DOHH2 (cell line): ENCODE data around the gene MYLK.

Source experiments
- H3F3A ChIP-seq: fragments of 200-600 bp; sonication (generic), shearing (Covaris generic); 2 replicates; pipeline ENCODE4 v1.6.0; 2016; ENCODE audit warnings: antibody characterized with exemption, mild to moderate bottlenecking; ENCODE audit not compliant: control insufficient read depth, insufficient read depth
- H3K27ac ChIP-seq: fragments of 200-600 bp; sonication (generic); 2 replicates; pipeline ENCODE4 v1.5.1; 2014; ENCODE audit warnings: low read depth, mild to moderate bottlenecking, low read length, moderate library complexity
- H3K27me3 ChIP-seq: fragments of 200-600 bp; sonication (generic); 2 replicates; pipeline ENCODE4 v1.6.1; 2014; ENCODE audit warnings: mild to moderate bottlenecking, low read length, mixed read lengths; ENCODE audit not compliant: control insufficient read depth
- H3K36me3 ChIP-seq: fragments of 200-600 bp; sonication (generic); 2 replicates; pipeline ENCODE4 v1.6.1; 2014; ENCODE audit warnings: mild to moderate bottlenecking, low read length, moderate library complexity, mixed read lengths; ENCODE audit not compliant: control insufficient read depth
- H3K4me1 ChIP-seq: fragments of 200-600 bp; sonication (generic); 2 replicates; pipeline ENCODE4 v1.6.1; 2014; ENCODE audit warnings: mild to moderate bottlenecking, low read length, mixed read lengths; ENCODE audit not compliant: control insufficient read depth
- H3K4me2 ChIP-seq: fragments of 200-600 bp; sonication (generic); 2 replicates; pipeline ENCODE4 v1.6.0; 2014; ENCODE audit warnings: mild to moderate bottlenecking, low read length, moderate library complexity
- H3K4me3 ChIP-seq: fragments of 200-600 bp; sonication (generic); 2 replicates; pipeline ENCODE4 v1.5.1; 2014; ENCODE audit warnings: mild to moderate bottlenecking, low read length, mixed read lengths
- H3K79me2 ChIP-seq: fragments of 200-600 bp; sonication (generic); 2 replicates; pipeline ENCODE4 v1.6.1; 2014; ENCODE audit warnings: mild to moderate bottlenecking, low read length, mixed read lengths; ENCODE audit not compliant: control insufficient read depth
- H3K9me2 ChIP-seq: fragments of 200-600 bp; sonication (generic); replicated peaks from 2 replicates; pipeline ENCODE4 v1.6.1; 2014; ENCODE audit warnings: mild to moderate bottlenecking, low read length, mixed read lengths; ENCODE audit not compliant: control insufficient read depth
- H3K9me3 ChIP-seq: fragments of 200-600 bp; sonication (generic); 2 replicates; pipeline ENCODE4 v1.6.1; 2014; ENCODE audit warnings: antibody characterized with exemption, low read length, mixed read lengths; ENCODE audit not compliant: control insufficient read depth, insufficient read depth
- H4K20me1 ChIP-seq: fragments of 200-600 bp; sonication (generic); 2 replicates; pipeline ENCODE4 v1.6.0; 2014; ENCODE audit warnings: low read depth, mild to moderate bottlenecking, antibody characterized with exemption, low read length, moderate library complexity; ENCODE audit not compliant: control insufficient read depth, insufficient read depth
- CTCF ChIP-seq: fragments of 200-600 bp; sonication (generic); IDR thresholded peaks from one replicate; pipeline ENCODE4 v1.5.1; 2014; ENCODE audit warnings: antibody characterized with exemption, mild to moderate bottlenecking, low read depth, low read length; ENCODE audit not compliant: poor library complexity, severe bottlenecking
- EZH2phosphoT487 ChIP-seq: fragments of 200-600 bp; sonication (generic); IDR thresholded peaks from 2 replicates; pipeline ENCODE4 v1.6.1; 2017; ENCODE audit warnings: borderline replicate concordance, mild to moderate bottlenecking, antibody characterized with exemption, low read length, moderate library complexity, mixed read lengths

Gene MYLK

GRCh38 chr3:123672429-123673146, 211.5 kb downstream of the MYLK start:
- Histone ChIP-seq H3K27ac (no peak overlapping the region), H3K4me2 (no peak overlapping the region), H3K9me3 (no peaks in the 10 kb centered on the region), H3F3A (no peaks in the 10 kb centered on the region), H3K4me3 (no peak overlapping the region), H3K36me3 (no peaks in the 10 kb centered on the region), H3K79me2 (no peaks in the 10 kb centered on the region), H3K9me2 (no peaks in the 10 kb centered on the region), H4K20me1 (no peaks in the 10 kb centered on the region), H3K4me1 (no peaks in the 10 kb centered on the region), H3K27me3 (peaks cover 43% of the 10 kb centered on the region)
- TF ChIP-seq CTCF (no peak), EZH2phosphoT487 (no peak)

- H3K9me3 ChIP-seq = no peaks in the 10 kb centered on the region
- no peaks in the 10 kb centered on the region for H3K9me2 ChIP-seq
- H3K27me3 ChIP-seq = peaks cover 44% of the 10 kb centered on the region
- H3F3A ChIP-seq = no peaks in the 10 kb centered on the region
- H3K36me3 ChIP-seq = no peaks in the 10 kb centered on the region
- H3K4me1 ChIP-seq = no peaks in the 10 kb centered on the region
- no peaks in the 10 kb centered on the region for H4K20me1 ChIP-seq
- TF ChIP-seq EZH2phosphoT487 (no peak), CTCF (no peak)
- H3K27ac ChIP-seq = no peak overlapping the region
- no peak overlapping the region for H3K4me3 ChIP-seq
- no peak overlapping the region for H3K4me2 ChIP-seq
- H3K79me2 ChIP-seq = no peaks in the 10 kb centered on the region
Observed at GRCh38 chr3:123670743-123671142, 213.4 kb downstream of the MYLK start.

- Histone ChIP-seq H3K27me3 (peaks cover 34% of the 10 kb centered on the region), H3K27ac (no peak overlapping the region), H3K4me1 (no peaks in the 10 kb centered on the region), H3K36me3 (no peaks in the 10 kb centered on the region), H3K79me2 (no peaks in the 10 kb centered on the region), H4K20me1 (no peaks in the 10 kb centered on the region), H3F3A (no peaks in the 10 kb centered on the region), H3K4me2 (no peak overlapping the region), H3K9me2 (no peaks in the 10 kb centered on the region), H3K9me3 (no peaks in the 10 kb centered on the region), H3K4me3 (no peak overlapping the region)
- TF ChIP-seq CTCF = no peak
- TF ChIP-seq EZH2phosphoT487 = no peak
Observed at GRCh38 chr3:123668906-123669305, 215.2 kb downstream of the MYLK start.
